A549 (cell line): Measurements from ENCODE around the gene ODF2L.

Source experiments
- CEBPB ChIP-seq, 2 experiments: fragments of >200 bp in 1 of 2; sonication (Bioruptor Twin) in 1 of 2; formaldehyde crosslinking in 1 of 2; IDR thresholded peaks; 2 replicates each; pipeline ENCODE4 v1.6.1; 2012 to 2016
- EP300 ChIP-seq, 2 experiments: fragments of >200 bp; sonication (Bioruptor Twin); formaldehyde crosslinking; IDR thresholded peaks; 2 replicates in 1 of 2; 3 replicates in 1 of 2; pipeline ENCODE4 v1.6.1; 2016 to 2017
- ESRRA ChIP-seq: fragments of 150-350 bp; IDR thresholded peaks from 2 replicates; pipeline ENCODE4 v1.6.1; 2014; ENCODE audit warnings: mild to moderate bottlenecking, low read length, borderline replicate concordance
- HMGXB4 ChIP-seq: fragments of 250-450 bp; sonication (Bioruptor Pico); IDR thresholded peaks from 2 replicates; pipeline ENCODE4 v1.5.0; 2021; ENCODE audit warnings: mild to moderate bottlenecking, moderate library complexity, borderline replicate concordance
- MAX ChIP-seq: IDR thresholded peaks from 2 replicates; pipeline ENCODE4 v1.6.1; 2012
- MAZ ChIP-seq: fragments of 150-350 bp; IDR thresholded peaks from 2 replicates; pipeline ENCODE4 v1.6.1; 2014; ENCODE audit warnings: antibody characterized with exemption, low read depth, low read length, borderline replicate concordance
- NR3C1 ChIP-seq: fragments of >200 bp; sonication (Bioruptor Twin); formaldehyde crosslinking; IDR thresholded peaks from 3 replicates; pipeline ENCODE4 v1.6.1; 2017
- POLR2A ChIP-seq: IDR thresholded peaks from 2 replicates; pipeline ENCODE4 v1.6.1; 2012; ENCODE audit warnings: mild to moderate bottlenecking, low read length
- RCOR1 ChIP-seq: fragments of 150-350 bp; IDR thresholded peaks from 2 replicates; pipeline ENCODE4 v1.6.1; 2014; ENCODE audit warnings: antibody characterized with exemption, low read length, low read depth
- REST ChIP-seq: fragments of 200-600 bp; sonication (generic); IDR thresholded peaks from 2 replicates; pipeline ENCODE4 v1.6.1; 2016; ENCODE audit warnings: antibody characterized with exemption, mild to moderate bottlenecking, moderate library complexity
- ZFP36 ChIP-seq: fragments of 450-650 bp; IDR thresholded peaks from 2 replicates; pipeline ENCODE4 v1.6.1; 2014; ENCODE audit warnings: borderline replicate concordance; ENCODE audit not compliant: partially characterized antibody
- TF ChIP-seq, protein P1 (sequence below): fragments of >200 bp; sonication (Bioruptor Twin); formaldehyde crosslinking; IDR thresholded peaks from 3 replicates; pipeline ENCODE4 v1.5.1; 2016
- TF ChIP-seq, protein P2 (sequence below): fragments of 150-350 bp; IDR thresholded peaks from 2 replicates; pipeline ENCODE4 v1.6.1; 2014; ENCODE audit warnings: low read depth, mild to moderate bottlenecking, low read length
- TF ChIP-seq, protein P3 (sequence below): fragments of 450-650 bp; IDR thresholded peaks from 2 replicates; pipeline ENCODE4 v1.6.1; 2014; ENCODE audit warnings: antibody characterized with exemption

GRCh38 chr1:86381223-86381622, 14.9 kb downstream of the ODF2L start:
- TF ChIP-seq, protein P1, sequence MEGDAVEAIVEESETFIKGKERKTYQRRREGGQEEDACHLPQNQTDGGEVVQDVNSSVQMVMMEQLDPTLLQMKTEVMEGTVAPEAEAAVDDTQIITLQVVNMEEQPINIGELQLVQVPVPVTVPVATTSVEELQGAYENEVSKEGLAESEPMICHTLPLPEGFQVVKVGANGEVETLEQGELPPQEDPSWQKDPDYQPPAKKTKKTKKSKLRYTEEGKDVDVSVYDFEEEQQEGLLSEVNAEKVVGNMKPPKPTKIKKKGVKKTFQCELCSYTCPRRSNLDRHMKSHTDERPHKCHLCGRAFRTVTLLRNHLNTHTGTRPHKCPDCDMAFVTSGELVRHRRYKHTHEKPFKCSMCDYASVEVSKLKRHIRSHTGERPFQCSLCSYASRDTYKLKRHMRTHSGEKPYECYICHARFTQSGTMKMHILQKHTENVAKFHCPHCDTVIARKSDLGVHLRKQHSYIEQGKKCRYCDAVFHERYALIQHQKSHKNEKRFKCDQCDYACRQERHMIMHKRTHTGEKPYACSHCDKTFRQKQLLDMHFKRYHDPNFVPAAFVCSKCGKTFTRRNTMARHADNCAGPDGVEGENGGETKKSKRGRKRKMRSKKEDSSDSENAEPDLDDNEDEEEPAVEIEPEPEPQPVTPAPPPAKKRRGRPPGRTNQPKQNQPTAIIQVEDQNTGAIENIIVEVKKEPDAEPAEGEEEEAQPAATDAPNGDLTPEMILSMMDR = no peak
- no peak for TF ChIP-seq ESRRA
- no peak for TF ChIP-seq HMGXB4 (CRISPR knock-in tag)
- TF ChIP-seq, protein P2, sequence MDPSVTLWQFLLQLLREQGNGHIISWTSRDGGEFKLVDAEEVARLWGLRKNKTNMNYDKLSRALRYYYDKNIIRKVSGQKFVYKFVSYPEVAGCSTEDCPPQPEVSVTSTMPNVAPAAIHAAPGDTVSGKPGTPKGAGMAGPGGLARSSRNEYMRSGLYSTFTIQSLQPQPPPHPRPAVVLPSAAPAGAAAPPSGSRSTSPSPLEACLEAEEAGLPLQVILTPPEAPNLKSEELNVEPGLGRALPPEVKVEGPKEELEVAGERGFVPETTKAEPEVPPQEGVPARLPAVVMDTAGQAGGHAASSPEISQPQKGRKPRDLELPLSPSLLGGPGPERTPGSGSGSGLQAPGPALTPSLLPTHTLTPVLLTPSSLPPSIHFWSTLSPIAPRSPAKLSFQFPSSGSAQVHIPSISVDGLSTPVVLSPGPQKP = no peak
- TF ChIP-seq MAZ = no peak
- no peak for TF ChIP-seq POLR2A
- TF ChIP-seq CEBPB (IDR thresholded peaks at IDR 0.05) = no peak
- no peak for TF ChIP-seq REST
- TF ChIP-seq, protein P3, sequence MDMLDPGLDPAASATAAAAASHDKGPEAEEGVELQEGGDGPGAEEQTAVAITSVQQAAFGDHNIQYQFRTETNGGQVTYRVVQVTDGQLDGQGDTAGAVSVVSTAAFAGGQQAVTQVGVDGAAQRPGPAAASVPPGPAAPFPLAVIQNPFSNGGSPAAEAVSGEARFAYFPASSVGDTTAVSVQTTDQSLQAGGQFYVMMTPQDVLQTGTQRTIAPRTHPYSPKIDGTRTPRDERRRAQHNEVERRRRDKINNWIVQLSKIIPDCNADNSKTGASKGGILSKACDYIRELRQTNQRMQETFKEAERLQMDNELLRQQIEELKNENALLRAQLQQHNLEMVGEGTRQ = no peak
- TF ChIP-seq EP300 (IDR thresholded peaks at IDR 0.05) = no peak
- TF ChIP-seq RCOR1 = no peak
- no peak for TF ChIP-seq MAX
- no peak for TF ChIP-seq NR3C1
- TF ChIP-seq ZFP36 = no peak
